ENCODE data around the gene PLEKHG4. TPM values are rescaled to one million over a fixed set of nuclear protein-coding genes. Genes with fewer than 3 reads are reported as not detected.

Gene PLEKHG4
- total RNA-seq, 1 donor from 2014 or later = 4.9 TPM

GRCh38 chr16:67245186-67245585 lies 34.1 kb upstream of the PLEKHG4 start:
- no peak for ATAC-seq

- ATAC-seq = peak; percentile 0
Observed at GRCh38 chr16:67245674-67246080, 33.7 kb upstream of the PLEKHG4 start.

GRCh38 chr16:67246081-67246755 lies 33.1 kb upstream of the PLEKHG4 start:
- ATAC-seq = peak; percentile 24

- peak; percentile 37 for ATAC-seq
Observed at GRCh38 chr16:67246756-67247191, 32.6 kb upstream of the PLEKHG4 start.

- peak; percentile 88 for ATAC-seq
Observed at GRCh38 chr16:67247192-67248072, 31.9 kb upstream of the PLEKHG4 start, which contains the start of gene FHOD1. Gene FHOD1 (minus strand): TSS chr16:67247481. CDS start chr16:67247410, 71 bp downstream.

GRCh38 chr16:67248073-67248400 lies 31.3 kb upstream of the PLEKHG4 start:
- no peak for ATAC-seq

- ATAC-seq = no peak
Observed at GRCh38 chr16:67248401-67249177, 30.7 kb upstream of the PLEKHG4 start, which contains the start of gene SLC9A5. Gene SLC9A5 (plus strand): TSS chr16:67248979. CDS start chr16:67249015, 36 bp downstream.

GRCh38 chr16:67249178-67250044 lies 29.9 kb upstream of the PLEKHG4 start:
- ATAC-seq = no peak

GRCh38 chr16:67250045-67250327 lies 29.3 kb upstream of the PLEKHG4 start:
- ATAC-seq = no peak

- no peak for ATAC-seq
Observed at GRCh38 chr16:67252609-67253497, 26.5 kb upstream of the PLEKHG4 start.

GRCh38 chr16:67254801-67255552 lies 24.4 kb upstream of the PLEKHG4 start:
- no peak for ATAC-seq

- no peak for ATAC-seq
Observed at GRCh38 chr16:67255553-67256221, 23.6 kb upstream of the PLEKHG4 start.

- no peak for ATAC-seq
Observed at GRCh38 chr16:67256701-67257230, 22.6 kb upstream of the PLEKHG4 start.

GRCh38 chr16:67257486-67258160 lies 21.7 kb upstream of the PLEKHG4 start:
- ATAC-seq = no peak

GRCh38 chr16:67258161-67258835 lies 21.0 kb upstream of the PLEKHG4 start:
- no peak for ATAC-seq

- ATAC-seq = no peak
Observed at GRCh38 chr16:67259705-67260104, 19.6 kb upstream of the PLEKHG4 start.

GRCh38 chr16:67260426-67261063 lies 18.8 kb upstream of the PLEKHG4 start:
- peak; percentile 61 for ATAC-seq

GRCh38 chr16:67263201-67263600 lies 16.1 kb upstream of the PLEKHG4 start:
- no peak for ATAC-seq
